ENCODE results near the gene TC2N. TPM values are rescaled to one million over a fixed set of nuclear protein-coding genes. Genes with fewer than 3 reads are reported as not detected.

TC2N gene
- total and polyA plus RNA-seq, 2 experiments from 2014 or later: 10.0 to 35.0 TPM

- Mint-ChIP-seq H3K27ac (no peak overlapping the region), H3K4me1 (no peaks in the 10 kb centered on the region), H3K27me3 (ENCODE audit: insufficient read depth, low read depth, poor library complexity) (peaks cover 2% of the 10 kb centered on the region), H3K9me3 (no peaks in the 10 kb centered on the region), H3K4me3 (no peak overlapping the region), H3K36me3 (ENCODE audit: low read depth) (no peaks in the 10 kb centered on the region)
- H3K27ac ChIP-seq (ENCODE audit: low read depth): no peak overlapping the region
- H3K79me2 ChIP-seq (replicated peaks; ENCODE audit: insufficient read depth): no peaks in the 10 kb centered on the region
- peak; percentile 28 for DNase-seq (ENCODE audit: low spot score)
- H3K4me1 ChIP-seq (ENCODE audit: insufficient read depth): no peaks in the 10 kb centered on the region
- no peaks in the 10 kb centered on the region for H3K36me3 ChIP-seq (ENCODE audit: insufficient read depth)
- H3K4me3 ChIP-seq: no peak overlapping the region
- TF ChIP-seq CTCF (conservative IDR thresholded peaks at IDR 0.05; ENCODE audit: low read depth in 2 of 2) (peak; percentile 42 to 65), STAT1 (IDR thresholded peaks at IDR 0.05; ENCODE audit: unreplicated experiment) (no peak)
- H2AFZ ChIP-seq: no peak overlapping the region
- ATAC-seq: peak; percentile 64
- no peaks in the 10 kb centered on the region for H3F3A ChIP-seq (replicated peaks; ENCODE audit: low read depth)
- H3K4me2 ChIP-seq: no peak overlapping the region
- H4K20me1 ChIP-seq (replicated peaks; ENCODE audit: insufficient read depth): no peaks in the 10 kb centered on the region
- no peaks in the 10 kb centered on the region for H3K27me3 ChIP-seq (ENCODE audit: insufficient read depth)
- H3K9me2 ChIP-seq (ENCODE audit: insufficient read depth): no peaks in the 10 kb centered on the region
These were observed 10.9 kb upstream of the TC2N start for GRCh38 chr14:91878274-91878673.

- Histone ChIP-seq H3K4me3 (no peak overlapping the region), H3K27me3 (ENCODE audit: insufficient read depth) (no peaks in the 10 kb centered on the region), H3K4me2 (no peak overlapping the region), H3K4me1 (ENCODE audit: insufficient read depth) (no peaks in the 10 kb centered on the region), H3K36me3 (ENCODE audit: insufficient read depth) (no peaks in the 10 kb centered on the region), H3K79me2 (replicated peaks; ENCODE audit: insufficient read depth) (no peaks in the 10 kb centered on the region), H3K9me2 (ENCODE audit: insufficient read depth) (no peaks in the 10 kb centered on the region), H3K27ac (ENCODE audit: low read depth) (no peak overlapping the region), H2AFZ (no peak overlapping the region), H3F3A (replicated peaks; ENCODE audit: low read depth) (no peaks in the 10 kb centered on the region), H4K20me1 (replicated peaks; ENCODE audit: insufficient read depth) (no peaks in the 10 kb centered on the region)
- no peak overlapping the region for H3K27ac Mint-ChIP-seq
- no peak overlapping the region for H3K4me3 Mint-ChIP-seq
- H3K9me3 Mint-ChIP-seq: no peaks in the 10 kb centered on the region
- DNase-seq (ENCODE audit: low spot score) (no peak), ATAC-seq (no peak)
- H3K4me1 Mint-ChIP-seq: peaks cover 5% of the 10 kb centered on the region; the same call in 2 of the 3 replicates
- TF ChIP-seq EZH2phosphoT487 (IDR thresholded peaks at IDR 0.05; ENCODE audit: unreplicated experiment) (no peak), NANOG (IDR thresholded peaks at IDR 0.05; ENCODE audit: borderline replicate concordance) (no peak), JUNB (IDR thresholded peaks at IDR 0.05; ENCODE audit: unreplicated experiment) (no peak), ZNF462 (CRISPR knock-in tag; IDR thresholded peaks at IDR 0.05) (no peak), ZNF331 (CRISPR knock-in tag; IDR thresholded peaks at IDR 0.05; ENCODE audit: low read depth) (no peak), REST (IDR thresholded peaks at IDR 0.05; ENCODE audit: unreplicated experiment) (no peak)
- H3K27me3 Mint-ChIP-seq (ENCODE audit: insufficient read depth, low read depth, poor library complexity): peaks cover 2% of the 10 kb centered on the region
- H3K36me3 Mint-ChIP-seq (ENCODE audit: low read depth): no peaks in the 10 kb centered on the region
These were observed 10.1 kb upstream of the TC2N start for GRCh38 chr14:91877376-91877915.

All from GM23338 (cell line).